ENCODE results near the gene SYNGR3.
"Not testable (repeated sequence)": the region's sequence is repeated elsewhere in the genome, so short reads cannot be mapped to it uniquely, and the experiment has no call there.

The SYNGR3 gene

GRCh38 chr16:2008631-2009163, 18.9 kb downstream of the SYNGR3 start:
- peak overlapping the region; percentile 68 for H3K4me3 ChIP-seq (replicated peaks; ENCODE audit: low read depth, low read length)
- H3K27me3 ChIP-seq (replicated peaks; ENCODE audit: control insufficient read depth, insufficient read depth, low read length), result no peaks in the 10 kb centered on the region
- H3K36me3 ChIP-seq (ENCODE audit: control insufficient read depth, insufficient read depth, low read length), result peaks cover 7% of the 10 kb centered on the region
- no peak for TF ChIP-seq CTCF (IDR thresholded peaks at IDR 0.05; ENCODE audit: insufficient read depth, low read length, poor library complexity, severe bottlenecking)
- DNase-seq (ENCODE audit: extremely low read depth, insufficient read length), result no peak

GRCh38 chr16:2009164-2009711, 19.5 kb downstream of the SYNGR3 start:
- Histone ChIP-seq H3K36me3 (ENCODE audit: control insufficient read depth, insufficient read depth, low read length) (peaks cover 7% of the 10 kb centered on the region), H3K27me3 (replicated peaks; ENCODE audit: control insufficient read depth, insufficient read depth, low read length) (no peaks in the 10 kb centered on the region), H3K4me3 (replicated peaks; ENCODE audit: low read depth, low read length) (peak overlapping the region; percentile 68)
- TF ChIP-seq CTCF (IDR thresholded peaks at IDR 0.05; ENCODE audit: insufficient read depth, low read length, poor library complexity, severe bottlenecking), result no peak
- DNase-seq (ENCODE audit: extremely low read depth, insufficient read length), result no peak

- no peak for TF ChIP-seq CTCF (IDR thresholded peaks at IDR 0.05; ENCODE audit: insufficient read depth, low read length, poor library complexity, severe bottlenecking)
- peaks cover 7% of the 10 kb centered on the region for H3K36me3 ChIP-seq (ENCODE audit: control insufficient read depth, insufficient read depth, low read length)
- H3K27me3 ChIP-seq (replicated peaks; ENCODE audit: control insufficient read depth, insufficient read depth, low read length), result no peaks in the 10 kb centered on the region
- DNase-seq (ENCODE audit: extremely low read depth, insufficient read length), result peak; percentile 89
- H3K4me3 ChIP-seq (replicated peaks; ENCODE audit: low read depth, low read length), result peak within 1 kb of the TSS; percentile 77
Observed at GRCh38 chr16:2009791-2010510, 20.2 kb downstream of the SYNGR3 start, which contains the start of gene ZNF598. Gene ZNF598 (minus strand): TSS chr16:2009821.

- DNase-seq (ENCODE audit: extremely low read depth, insufficient read length); H3K4me3 ChIP-seq (replicated peaks; ENCODE audit: low read depth, low read length); H3K36me3 ChIP-seq (ENCODE audit: control insufficient read depth, insufficient read depth, low read length); H3K27me3 ChIP-seq (replicated peaks; ENCODE audit: control insufficient read depth, insufficient read depth, low read length): not testable (repeated sequence)
Observed at GRCh38 chr16:2011726-2012125, 22.0 kb downstream of the SYNGR3 start.

- Histone ChIP-seq H3K4me3 (replicated peaks; ENCODE audit: low read depth, low read length) (no peak overlapping the region), H3K36me3 (ENCODE audit: control insufficient read depth, insufficient read depth, low read length) (no peaks in the 10 kb centered on the region), H3K27me3 (replicated peaks; ENCODE audit: control insufficient read depth, insufficient read depth, low read length) (no peaks in the 10 kb centered on the region)
- no peak for TF ChIP-seq CTCF (IDR thresholded peaks at IDR 0.05; ENCODE audit: insufficient read depth, low read length, poor library complexity, severe bottlenecking)
- DNase-seq (ENCODE audit: extremely low read depth, insufficient read length), result no peak
Observed at GRCh38 chr16:2013527-2013926, 23.8 kb downstream of the SYNGR3 start.

GRCh38 chr16:2015117-2015946, 25.6 kb downstream of the SYNGR3 start:
- Histone ChIP-seq H3K4me3 (replicated peaks; ENCODE audit: low read depth, low read length) (no peak overlapping the region), H3K27me3 (replicated peaks; ENCODE audit: control insufficient read depth, insufficient read depth, low read length) (no peaks in the 10 kb centered on the region), H3K36me3 (ENCODE audit: control insufficient read depth, insufficient read depth, low read length) (no peaks in the 10 kb centered on the region)
- no peak for TF ChIP-seq CTCF (IDR thresholded peaks at IDR 0.05; ENCODE audit: insufficient read depth, low read length, poor library complexity, severe bottlenecking)
- DNase-seq (ENCODE audit: extremely low read depth, insufficient read length), result no peak

All from GM06990 (cell line).